ENCODE data around the gene ZNF416. TPM values are rescaled to one million over a fixed set of nuclear protein-coding genes. Genes with fewer than 3 reads are reported as not detected.
A peak's percentile ranks its signal among the peaks of the same experiment; 100 is the strongest.

ZNF416 gene
- total and polyA plus RNA-seq, 2 of the 8 experiments (the other 6 are each of a cell fraction or from before 2014, with no cell fraction given): 3.2 to 10.3 TPM

- no peak for FAIRE-seq
- H2AFZ ChIP-seq (ENCODE audit: low read length): no peak overlapping the region
Measured at GRCh38 chr19:57559008-57559403, 19.7 kb downstream of the ZNF416 start.

More at GRCh38 chr19:57559008-57559403, 19.7 kb downstream of the ZNF416 start:
- H2BK120ac ChIP-seq (replicated peaks; ENCODE audit: low read depth, low read length): no peak overlapping the region
- H4K91ac ChIP-seq (replicated peaks; ENCODE audit: insufficient read length, low read length): no peak overlapping the region
- ChIA-PET POLR2A (ENCODE audit: partially characterized antibody) (interaction anchor here (0.7 to 2.2 kb wide), 5 partner anchors 12 to 271 kb away, joined by 3 to 6 read pairs (median 3); partner anchors contain the start of genes ZNF549, ZNF551 and ZNF773), CTCF (ENCODE audit: partially characterized antibody) (interaction anchor here (1.9 kb wide), 1 partner anchor 93 kb away, joined by 6 read pairs; no protein-coding TSS in a partner anchor)
- no peaks in the 10 kb centered on the region for H3K27me3 ChIP-seq (replicated peaks in 1 of 4; ENCODE audit: control insufficient read depth in 3 of 4, extremely low read depth in 1 of 4, insufficient read depth in 3 of 4, low read length in 3 of 4)
- peaks cover 0 to 20% of the 10 kb centered on the region in 2 experiments; a peak in 3 of 4 replicates for H3K79me2 ChIP-seq (ENCODE audit: control insufficient read depth in 1 of 2, insufficient read depth in 2 of 2, low read length in 2 of 2)
- no peak overlapping the region for H3K27ac ChIP-seq (ENCODE audit: low read depth, low read length)
- H3K18ac ChIP-seq (ENCODE audit: extremely low read depth, low read length): no peak overlapping the region
- peaks cover 6 to 19% (median 11%) of the 10 kb centered on the region in 4 experiments; a peak in 7 of 8 replicates for H3K36me3 ChIP-seq (ENCODE audit: control insufficient read depth in 2 of 4, insufficient read depth in 4 of 4, low read length in 3 of 4)
- H4K5ac ChIP-seq (ENCODE audit: insufficient read length, low read depth, low read length): no peak overlapping the region
- no peak overlapping the region for H2BK20ac ChIP-seq (ENCODE audit: low read length)
- H3K9me3 ChIP-seq (ENCODE audit: insufficient read depth in 2 of 2, low read depth in 1 of 2, low read length in 1 of 2): peaks cover 14 to 24% of the 10 kb centered on the region in 2 experiments
- H3K4me3 ChIP-seq (ENCODE audit: extremely low read depth in 1 of 4, insufficient read depth in 2 of 4, low read depth in 3 of 4, low read length in 4 of 4): peak overlapping the region; percentile 80 to 96 (median 94)
- H3K56ac ChIP-seq (replicated peaks; ENCODE audit: insufficient read length, low read depth, low read length): no peak overlapping the region
- no peak overlapping the region for H2BK12ac ChIP-seq (ENCODE audit: low read depth, low read length)
- DNase-seq (ENCODE audit: low read depth in 1 of 2, low spot score in 2 of 2): no peak
- H3K23me2 ChIP-seq (ENCODE audit: low read depth, low read length): peaks cover 3% of the 10 kb centered on the region; the same call in 1 of the 2 replicates
- H3K79me1 ChIP-seq (ENCODE audit: low read depth, low read length): peaks cover 8% of the 10 kb centered on the region
- H3K14ac ChIP-seq (ENCODE audit: insufficient read length): no peak overlapping the region
- peak overlapping the region; percentile 34 to 81 (median 74); a peak in 6 of 7 replicates for H3K9ac ChIP-seq (replicated peaks in 1 of 4; ENCODE audit: extremely low read depth in 1 of 4, low read depth in 3 of 4, low read length in 3 of 4)
- H2AK5ac ChIP-seq (ENCODE audit: low read depth, low read length): no peak overlapping the region
- H3K4me1 ChIP-seq (replicated peaks in 1 of 4; ENCODE audit: control insufficient read depth in 3 of 4, insufficient read depth in 4 of 4, low read length in 3 of 4): peaks cover 0 to 4% (median under 1%) of the 10 kb centered on the region in 4 experiments; a peak in 3 of 7 replicates
- no peak overlapping the region for H3K4ac ChIP-seq (replicated peaks; ENCODE audit: insufficient read length, low read depth, low read length)
- peaks cover 4 to 7% of the 10 kb centered on the region in 2 experiments for H4K20me1 ChIP-seq (replicated peaks in 1 of 2; ENCODE audit: control insufficient read depth in 1 of 2, insufficient read depth in 2 of 2, low read length in 2 of 2)
- peak overlapping the region; percentile 51 to 86 for H3K4me2 ChIP-seq (ENCODE audit: insufficient read depth in 1 of 2, low read depth in 2 of 2, low read length in 2 of 2)
- no peak overlapping the region for H4K8ac ChIP-seq (ENCODE audit: extremely low read depth, insufficient read depth, low read length)
- H2BK5ac ChIP-seq (ENCODE audit: low read depth, low read length): no peak overlapping the region
- H3K23ac ChIP-seq (ENCODE audit: insufficient read length): no peak overlapping the region
- TF ChIP-seq EGR1 (IDR thresholded peaks at IDR 0.05; ENCODE audit: borderline replicate concordance, low read depth, low read length): no peak
- no peak for TF ChIP-seq RFX5 (IDR thresholded peaks at IDR 0.05; ENCODE audit: borderline replicate concordance, low read depth, low read length)
- peak; percentile 52; the same call in 1 of the 2 replicates for TF ChIP-seq MAX (IDR thresholded peaks at IDR 0.05)
- TF ChIP-seq POLR2A (IDR thresholded peaks at IDR 0.05; ENCODE audit: control extremely low read depth in 1 of 2, low read depth in 2 of 2, low read length in 2 of 2): no peak; a peak in 1 of 3 replicates
- TF ChIP-seq, protein P1, sequence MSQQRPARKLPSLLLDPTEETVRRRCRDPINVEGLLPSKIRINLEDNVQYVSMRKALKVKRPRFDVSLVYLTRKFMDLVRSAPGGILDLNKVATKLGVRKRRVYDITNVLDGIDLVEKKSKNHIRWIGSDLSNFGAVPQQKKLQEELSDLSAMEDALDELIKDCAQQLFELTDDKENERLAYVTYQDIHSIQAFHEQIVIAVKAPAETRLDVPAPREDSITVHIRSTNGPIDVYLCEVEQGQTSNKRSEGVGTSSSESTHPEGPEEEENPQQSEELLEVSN (IDR thresholded peaks at IDR 0.05): peak; percentile 66
- 5% methylated on average over 21 of the region's 22 CpGs; no CpG with 5 or more reads in 1 of the 2 experiments for WGBS, 2 experiments (ENCODE audit: extremely low coverage in 1 of 2, insufficient coverage in 1 of 2, insufficient read length in 1 of 2, insufficient replicate concordance in 2 of 2, low coverage in 1 of 2, low lambda C conversion rate in 2 of 2, missing lambda C conversion rate in 1 of 2)
- no peak overlapping the region for H2BK15ac ChIP-seq (ENCODE audit: low read length)
